ENCODE measurements around the gene ELMOD1. TPM values are rescaled to one million over a fixed set of nuclear protein-coding genes. Genes with fewer than 3 reads are reported as not detected.

ELMOD1 gene
- total RNA-seq, 4 donors from 2014 or later = not detected

GRCh38 chr11:107573438-107573837 is 17.5 kb upstream of the ELMOD1 start:
- no peak for TF ChIP-seq CTCF (IDR thresholded peaks at IDR 0.05; ENCODE audit: low read depth)

- TF ChIP-seq CTCF (IDR thresholded peaks at IDR 0.05; ENCODE audit: low read depth) = no peak
These were observed 13.6 kb upstream of the ELMOD1 start for GRCh38 chr11:107577346-107577711.

GRCh38 chr11:107581147-107581546 is 9.8 kb upstream of the ELMOD1 start:
- TF ChIP-seq CTCF (IDR thresholded peaks at IDR 0.05; ENCODE audit: low read depth) = no peak

GRCh38 chr11:107583629-107584195 is 7.2 kb upstream of the ELMOD1 start:
- TF ChIP-seq CTCF (IDR thresholded peaks at IDR 0.05; ENCODE audit: low read depth) = no peak

- TF ChIP-seq CTCF (IDR thresholded peaks at IDR 0.05; ENCODE audit: low read depth) = no peak
These were observed 3.5 kb upstream of the ELMOD1 start for GRCh38 chr11:107587306-107587979.

GRCh38 chr11:107591378-107592230 is 657 bp downstream of the ELMOD1 start:
- TF ChIP-seq CTCF (IDR thresholded peaks at IDR 0.05; ENCODE audit: low read depth) = no peak

GRCh38 chr11:107592231-107592590 is 1.3 kb downstream of the ELMOD1 start:
- TF ChIP-seq CTCF (IDR thresholded peaks at IDR 0.05; ENCODE audit: low read depth) = no peak
